ENCODE measurements around the gene PPP1R14C. TPM values are rescaled to one million over a fixed set of nuclear protein-coding genes. Genes with fewer than 3 reads are reported as not detected.

PPP1R14C gene
- total RNA-seq, 1 experiment from 2014 or later: 12.1 TPM

DNA sequence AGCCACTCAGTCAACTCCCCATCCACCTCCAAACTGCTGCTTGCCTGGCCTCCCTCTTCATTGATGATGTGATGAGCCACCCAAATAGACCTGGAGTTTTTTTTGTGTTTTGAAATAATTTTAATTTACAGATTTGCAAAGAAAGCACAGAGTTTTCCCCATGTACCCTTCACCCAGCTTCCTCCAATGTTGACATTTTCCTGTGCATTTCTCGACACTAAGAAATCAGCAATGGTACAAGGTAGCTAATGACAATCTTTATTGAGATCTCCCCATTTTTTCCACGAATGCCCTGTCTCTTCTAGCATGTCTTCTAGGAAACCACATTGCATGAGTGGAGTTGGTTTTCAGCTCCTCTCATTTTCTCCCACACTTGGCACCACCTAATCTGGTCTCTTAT lies 30.1 kb downstream of the PPP1R14C start:
- H3F3A ChIP-seq (ENCODE audit: insufficient read depth, low read depth): peaks cover 33% of the 10 kb centered on the region
- no peak overlapping the region for H3K4me2 ChIP-seq
- ChIA-PET CTCF (no interaction called here), POLR2A (ENCODE audit: unreplicated experiment) (no interaction called here)
- no peaks in the 10 kb centered on the region for H3K36me3 ChIP-seq (ENCODE audit: low read depth)
- BruUV-seq (replicated peaks): no TSS peak
- no peaks in the 10 kb centered on the region for H3K9me3 ChIP-seq (ENCODE audit: insufficient read depth, low read depth)
- H3K9me2 ChIP-seq (ENCODE audit: insufficient read depth): no peaks in the 10 kb centered on the region
- TF ChIP-seq, protein P1, sequence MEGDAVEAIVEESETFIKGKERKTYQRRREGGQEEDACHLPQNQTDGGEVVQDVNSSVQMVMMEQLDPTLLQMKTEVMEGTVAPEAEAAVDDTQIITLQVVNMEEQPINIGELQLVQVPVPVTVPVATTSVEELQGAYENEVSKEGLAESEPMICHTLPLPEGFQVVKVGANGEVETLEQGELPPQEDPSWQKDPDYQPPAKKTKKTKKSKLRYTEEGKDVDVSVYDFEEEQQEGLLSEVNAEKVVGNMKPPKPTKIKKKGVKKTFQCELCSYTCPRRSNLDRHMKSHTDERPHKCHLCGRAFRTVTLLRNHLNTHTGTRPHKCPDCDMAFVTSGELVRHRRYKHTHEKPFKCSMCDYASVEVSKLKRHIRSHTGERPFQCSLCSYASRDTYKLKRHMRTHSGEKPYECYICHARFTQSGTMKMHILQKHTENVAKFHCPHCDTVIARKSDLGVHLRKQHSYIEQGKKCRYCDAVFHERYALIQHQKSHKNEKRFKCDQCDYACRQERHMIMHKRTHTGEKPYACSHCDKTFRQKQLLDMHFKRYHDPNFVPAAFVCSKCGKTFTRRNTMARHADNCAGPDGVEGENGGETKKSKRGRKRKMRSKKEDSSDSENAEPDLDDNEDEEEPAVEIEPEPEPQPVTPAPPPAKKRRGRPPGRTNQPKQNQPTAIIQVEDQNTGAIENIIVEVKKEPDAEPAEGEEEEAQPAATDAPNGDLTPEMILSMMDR (conservative IDR thresholded peaks at IDR 0.05): no peak
- no peaks in the 10 kb centered on the region for H3K27me3 ChIP-seq (ENCODE audit: insufficient read depth, low read depth)
- peaks cover under 1% of the 10 kb centered on the region for H3K79me2 ChIP-seq (ENCODE audit: low read depth)
- intact Hi-C loops (cut with micrococcal nuclease; ENCODE audit: unreplicated experiment): no loop called here
- DNase-seq: no peak
- H3K4me1 ChIP-seq (replicated peaks; ENCODE audit: insufficient read depth): peaks cover 42% of the 10 kb centered on the region
- no peak overlapping the region for H3K27ac ChIP-seq
- no peak overlapping the region for H2AFZ ChIP-seq
- H4K20me1 ChIP-seq (ENCODE audit: insufficient read depth): no peaks in the 10 kb centered on the region
- H3K4me3 ChIP-seq: no peak overlapping the region

DNA sequence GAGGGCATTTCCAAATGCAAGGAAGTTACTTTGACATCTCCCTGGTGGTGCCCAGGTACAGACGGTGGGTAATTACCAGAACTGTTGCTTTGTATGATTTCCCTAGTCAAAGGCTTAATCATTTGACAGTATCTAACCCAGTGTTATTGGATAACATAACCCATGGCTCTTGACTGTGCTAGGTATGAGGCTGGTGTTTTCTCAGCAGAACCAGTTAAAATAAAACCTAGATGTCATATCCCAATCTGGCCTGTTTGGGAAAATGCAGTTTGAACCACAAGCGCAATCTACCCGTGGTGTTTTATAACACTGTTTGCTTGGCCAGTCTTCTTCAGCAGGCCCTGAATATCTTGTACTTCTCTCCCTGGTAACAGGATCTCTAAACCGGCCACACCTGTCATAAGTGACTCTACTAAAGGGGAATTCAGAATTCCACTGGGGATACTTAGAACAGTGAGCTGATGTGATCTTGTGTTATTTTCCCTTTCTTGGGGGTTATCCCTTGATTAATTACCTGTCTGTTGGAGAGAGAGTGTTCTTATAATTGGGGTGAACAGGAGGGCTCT lies 32.8 kb downstream of the PPP1R14C start:
- Histone ChIP-seq H3K4me2 (peak overlapping the region; percentile 60), H3K36me3 (ENCODE audit: low read depth) (no peaks in the 10 kb centered on the region), H3K27ac (peak overlapping the region; percentile 76), H3K4me3 (no peak overlapping the region), H3K79me2 (ENCODE audit: low read depth) (peaks cover 6% of the 10 kb centered on the region), H3K4me1 (replicated peaks; ENCODE audit: insufficient read depth) (peaks cover 44% of the 10 kb centered on the region), H3K9me3 (ENCODE audit: insufficient read depth, low read depth) (no peaks in the 10 kb centered on the region), H3K27me3 (ENCODE audit: insufficient read depth, low read depth) (no peaks in the 10 kb centered on the region), H3F3A (ENCODE audit: insufficient read depth, low read depth) (peaks cover 27% of the 10 kb centered on the region), H2AFZ (no peak overlapping the region), H3K9me2 (ENCODE audit: insufficient read depth) (no peaks in the 10 kb centered on the region), H4K20me1 (ENCODE audit: insufficient read depth) (no peaks in the 10 kb centered on the region)
- no peak for TF ChIP-seq EZH2 (IDR thresholded peaks at IDR 0.05; ENCODE audit: low read depth)
- TF ChIP-seq, protein P1 (conservative IDR thresholded peaks at IDR 0.05): no peak
- CTCF ChIA-PET: no interaction called here
- BruUV-seq (replicated peaks): no TSS peak
- intact Hi-C loops (cut with micrococcal nuclease; ENCODE audit: unreplicated experiment): loop anchor here (1.0 kb wide), 2 partner anchors 28 to 81 kb away; no protein-coding TSS in a partner anchor
- peak in 1 of 2 experiments; percentile 64 for DNase-seq
- POLR2A ChIA-PET (ENCODE audit: unreplicated experiment): no interaction called here

DNA sequence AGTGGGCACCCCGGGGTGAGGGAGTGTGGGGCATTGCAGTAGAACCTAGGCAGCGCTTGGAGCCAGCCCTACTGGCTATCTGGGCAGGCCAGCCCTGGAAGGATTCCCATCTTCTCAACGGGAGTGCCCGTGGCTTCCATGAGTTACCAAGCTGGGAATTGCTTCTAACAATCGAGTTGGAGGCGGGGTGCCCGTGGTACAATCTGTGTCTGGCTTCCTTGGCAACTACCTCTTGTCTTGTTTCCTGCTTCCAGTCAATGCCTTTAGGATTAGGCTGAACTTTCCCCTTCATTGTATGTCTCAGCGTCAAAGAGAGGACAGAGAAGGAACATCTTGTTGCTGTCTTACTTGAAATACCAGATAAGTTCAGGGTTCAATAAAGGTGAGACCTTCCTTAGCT lies 33.3 kb downstream of the PPP1R14C start:
- Histone ChIP-seq H3K27ac (peak overlapping the region; percentile 76), H3K4me1 (replicated peaks; ENCODE audit: insufficient read depth) (peaks cover 48% of the 10 kb centered on the region), H3K79me2 (ENCODE audit: low read depth) (peaks cover 11% of the 10 kb centered on the region), H3K27me3 (ENCODE audit: insufficient read depth, low read depth) (no peaks in the 10 kb centered on the region), H3K9me2 (ENCODE audit: insufficient read depth) (no peaks in the 10 kb centered on the region), H4K20me1 (ENCODE audit: insufficient read depth) (no peaks in the 10 kb centered on the region), H2AFZ (no peak overlapping the region), H3K4me3 (no peak overlapping the region), H3F3A (ENCODE audit: insufficient read depth, low read depth) (peaks cover 27% of the 10 kb centered on the region), H3K4me2 (peak overlapping the region; percentile 60), H3K36me3 (ENCODE audit: low read depth) (no peaks in the 10 kb centered on the region), H3K9me3 (ENCODE audit: insufficient read depth, low read depth) (no peaks in the 10 kb centered on the region)
- intact Hi-C loops (cut with micrococcal nuclease; ENCODE audit: unreplicated experiment): loop anchor here (1.0 kb wide), 2 partner anchors 29 to 80 kb away; no protein-coding TSS in a partner anchor
- BruUV-seq (replicated peaks): no TSS peak
- CTCF ChIA-PET: no interaction called here
- DNase-seq: peak; percentile 43 to 71
- POLR2A ChIA-PET (ENCODE audit: unreplicated experiment): interaction anchor here (0.5 kb wide), 1 partner anchor 54 kb away, joined by 8 read pairs; no protein-coding TSS in a partner anchor
- TF ChIP-seq, protein P1 (conservative IDR thresholded peaks at IDR 0.05): no peak
- TF ChIP-seq EZH2 (IDR thresholded peaks at IDR 0.05; ENCODE audit: low read depth): no peak

All from PC-9 (cell line).